ENCODE data around the gene TRPM1.

The TRPM1 gene

GRCh38 chr15:31130576-31131237 lies 29.2 kb upstream of the TRPM1 start:
- no peak overlapping the region for H3K4me3 ChIP-seq (ENCODE audit: low read depth, low read length)
- no peak for TF ChIP-seq CTCF (IDR thresholded peaks at IDR 0.05; ENCODE audit: low read depth, low read length)

DNA sequence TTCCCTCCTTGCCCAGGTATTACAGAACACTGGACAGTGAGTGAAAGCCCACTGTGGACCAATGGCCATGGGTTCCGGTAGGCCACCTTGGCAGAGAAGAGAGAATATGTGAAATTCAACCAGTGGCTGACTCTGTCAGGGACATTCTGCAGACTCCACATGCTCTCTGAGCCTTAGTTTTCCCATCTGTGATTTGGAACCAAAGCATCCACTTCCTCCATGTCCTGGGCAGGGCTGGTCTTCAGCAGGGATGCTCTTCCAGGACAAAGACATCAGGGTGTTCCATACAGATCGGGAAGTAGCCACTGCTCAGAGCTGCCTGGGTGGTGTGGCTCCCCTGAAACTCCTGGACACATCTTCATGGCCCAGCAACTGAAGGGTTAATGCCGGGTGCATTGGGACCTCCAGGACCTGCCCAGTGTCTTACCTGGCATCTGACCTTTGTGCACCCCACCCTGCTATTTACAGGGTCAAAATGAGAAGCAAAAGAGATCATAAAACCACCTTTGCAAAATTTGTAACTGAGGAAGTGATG lies 28.3 kb upstream of the TRPM1 start:
- no peak for TF ChIP-seq CTCF (IDR thresholded peaks at IDR 0.05; ENCODE audit: low read depth, low read length)
- no peak overlapping the region for H3K4me3 ChIP-seq (ENCODE audit: low read depth, low read length)

- no peak overlapping the region for H3K4me3 ChIP-seq (ENCODE audit: low read depth, low read length)
- TF ChIP-seq CTCF (IDR thresholded peaks at IDR 0.05; ENCODE audit: low read depth, low read length) = peak; percentile 96
These were observed 27.6 kb upstream of the TRPM1 start for GRCh38 chr15:31128919-31129768.

- TF ChIP-seq CTCF (IDR thresholded peaks at IDR 0.05; ENCODE audit: low read depth, low read length) = no peak
- H3K4me3 ChIP-seq (ENCODE audit: low read depth, low read length) = no peak overlapping the region
These were observed 27.0 kb upstream of the TRPM1 start for GRCh38 chr15:31128477-31128876.

GRCh38 chr15:31127596-31128261 lies 26.2 kb upstream of the TRPM1 start:
- no peak overlapping the region for H3K4me3 ChIP-seq (ENCODE audit: low read depth, low read length)
- no peak for TF ChIP-seq CTCF (IDR thresholded peaks at IDR 0.05; ENCODE audit: low read depth, low read length)

DNA sequence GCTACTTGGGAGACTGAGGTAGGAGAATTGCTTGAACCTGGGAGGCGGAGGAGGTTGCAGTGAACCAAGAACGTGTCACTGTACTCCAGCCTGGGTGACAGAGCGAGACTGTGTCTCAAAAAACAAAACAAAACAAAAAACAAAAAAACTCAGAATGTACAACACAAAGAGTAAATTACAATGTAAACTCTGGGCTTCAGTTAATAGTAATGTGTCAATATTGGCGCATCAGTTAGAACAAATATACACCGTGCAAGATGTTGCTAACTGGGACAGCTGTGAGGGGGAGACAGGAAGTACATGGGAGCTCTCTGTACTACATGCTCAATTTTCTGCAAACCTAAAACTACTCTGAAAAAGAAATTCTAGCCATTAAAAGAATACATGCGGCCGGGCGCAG lies 23.5 kb upstream of the TRPM1 start:
- H3K4me3 ChIP-seq (ENCODE audit: low read depth, low read length) = no peak overlapping the region
- no peak for TF ChIP-seq CTCF (IDR thresholded peaks at IDR 0.05; ENCODE audit: low read depth, low read length)

All from WI38 (cell line).